DOHH2 (cell line): ENCODE measurements around the gene DAAM1.

ENCODE experiments used
- CTCF ChIP-seq: fragments of 200-600 bp; sonication (generic); IDR thresholded peaks from one replicate; pipeline ENCODE4 v1.5.1; 2014; ENCODE audit warnings: antibody characterized with exemption, mild to moderate bottlenecking, low read depth, low read length; ENCODE audit not compliant: poor library complexity, severe bottlenecking
- EZH2phosphoT487 ChIP-seq: fragments of 200-600 bp; sonication (generic); IDR thresholded peaks from 2 replicates; pipeline ENCODE4 v1.6.1; 2017; ENCODE audit warnings: borderline replicate concordance, mild to moderate bottlenecking, antibody characterized with exemption, low read length, moderate library complexity, mixed read lengths

GRCh38 chr14:59374048-59374447 lies 185.6 kb downstream of the DAAM1 start:
- TF ChIP-seq CTCF: no peak
- TF ChIP-seq EZH2phosphoT487: no peak
